ENCODE measurements around the gene HOXC13. TPM values are rescaled to one million over a fixed set of nuclear protein-coding genes. Genes with fewer than 3 reads are reported as not detected.

Gene HOXC13
- total and polyA plus RNA-seq, 9 of the 15 experiments (the other 6 are each of a cell fraction or from before 2014, with no cell fraction given), result 0.03 to 0.29 (median 0.17) TPM; not detected in 2

DNA sequence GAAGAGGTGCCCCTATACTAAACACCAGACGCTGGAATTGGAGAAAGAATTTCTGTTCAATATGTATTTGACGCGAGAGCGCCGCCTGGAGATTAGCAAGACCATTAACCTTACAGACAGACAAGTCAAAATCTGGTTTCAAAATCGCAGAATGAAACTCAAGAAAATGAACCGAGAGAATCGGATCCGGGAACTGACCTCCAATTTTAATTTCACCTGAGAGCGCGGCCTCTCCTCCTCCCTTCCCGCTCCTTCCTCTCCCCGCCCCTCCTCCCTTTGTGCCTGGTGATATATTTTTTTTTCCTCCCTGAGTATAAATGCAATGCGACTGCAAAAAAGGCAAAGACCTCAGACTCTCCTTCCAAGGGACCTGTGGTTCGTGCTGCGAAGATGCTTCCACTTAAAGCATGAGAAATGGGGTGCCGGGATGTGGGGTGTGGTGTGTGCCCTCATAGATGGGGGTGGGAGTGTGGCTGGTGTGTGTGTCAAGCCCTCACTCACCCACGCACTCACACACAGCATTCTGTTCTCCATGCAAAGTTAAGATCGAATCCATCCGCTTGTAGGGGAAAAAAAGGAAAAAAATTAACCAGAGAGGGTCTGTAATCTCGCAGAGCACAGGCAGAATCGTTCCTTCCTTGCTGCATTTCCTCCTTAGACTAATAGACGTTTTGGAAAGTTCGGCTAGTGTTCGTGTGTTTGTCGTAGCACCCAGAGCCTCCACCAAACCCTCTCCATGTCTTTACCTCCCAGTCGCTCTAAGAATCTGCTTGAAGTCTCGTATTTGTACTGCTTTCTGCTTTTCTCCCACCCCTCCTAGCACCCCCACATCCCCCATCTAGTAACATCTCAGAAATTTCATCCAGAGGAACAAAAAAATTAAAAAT lies 50.8 kb downstream of the HOXC13 start (continued):
- TF ChIP-seq, protein P1, sequence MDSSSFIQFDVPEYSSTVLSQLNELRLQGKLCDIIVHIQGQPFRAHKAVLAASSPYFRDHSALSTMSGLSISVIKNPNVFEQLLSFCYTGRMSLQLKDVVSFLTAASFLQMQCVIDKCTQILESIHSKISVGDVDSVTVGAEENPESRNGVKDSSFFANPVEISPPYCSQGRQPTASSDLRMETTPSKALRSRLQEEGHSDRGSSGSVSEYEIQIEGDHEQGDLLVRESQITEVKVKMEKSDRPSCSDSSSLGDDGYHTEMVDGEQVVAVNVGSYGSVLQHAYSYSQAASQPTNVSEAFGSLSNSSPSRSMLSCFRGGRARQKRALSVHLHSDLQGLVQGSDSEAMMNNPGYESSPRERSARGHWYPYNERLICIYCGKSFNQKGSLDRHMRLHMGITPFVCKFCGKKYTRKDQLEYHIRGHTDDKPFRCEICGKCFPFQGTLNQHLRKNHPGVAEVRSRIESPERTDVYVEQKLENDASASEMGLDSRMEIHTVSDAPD (CRISPR knock-in tag; IDR thresholded peaks at IDR 0.05), result no peak
- no peak for TF ChIP-seq RBM25 (IDR thresholded peaks at IDR 0.05; ENCODE audit: low read depth, low read length, severe bottlenecking)
- no peak for TF ChIP-seq BACH1 (tag; IDR thresholded peaks at IDR 0.05)
- 0 out of 2 replicates have a peak, but pooled peaks have one; percentile 7 for TF ChIP-seq SMC3 (conservative IDR thresholded peaks at IDR 0.05; ENCODE audit: insufficient read depth, low read depth, low read length)
- TF ChIP-seq NBN (IDR thresholded peaks at IDR 0.05; ENCODE audit: low read depth), result peak; percentile 6; the same call in 1 of the 2 replicates
- no peak for TF ChIP-seq MAFG (tag; conservative IDR thresholded peaks at IDR 0.05)
- TF ChIP-seq CBX1 (IDR thresholded peaks at IDR 0.05; ENCODE audit: low read depth), result no peak
- no peak for TF ChIP-seq ESRRB (CRISPR knock-in tag; IDR thresholded peaks at IDR 0.05; ENCODE audit: borderline replicate concordance)
- no peak for TF ChIP-seq SIN3A (IDR thresholded peaks at IDR 0.05; ENCODE audit: borderline replicate concordance in 2 of 2, control insufficient read depth in 1 of 2, low read depth in 2 of 2, low read length in 2 of 2)
- TF ChIP-seq, protein P2, sequence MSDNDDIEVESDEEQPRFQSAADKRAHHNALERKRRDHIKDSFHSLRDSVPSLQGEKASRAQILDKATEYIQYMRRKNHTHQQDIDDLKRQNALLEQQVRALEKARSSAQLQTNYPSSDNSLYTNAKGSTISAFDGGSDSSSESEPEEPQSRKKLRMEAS (CRISPR knock-in tag; IDR thresholded peaks at IDR 0.05), result no peak
- TF ChIP-seq FOXM1 (IDR thresholded peaks at IDR 0.05; ENCODE audit: low read depth), result no peak
- TF ChIP-seq FOXM1 (CRISPR knock-in tag; IDR thresholded peaks at IDR 0.05; ENCODE audit: low read depth), result no peak
- no peak for TF ChIP-seq ZNF133 (CRISPR knock-in tag; IDR thresholded peaks at IDR 0.05)
- no peak for TF ChIP-seq ILF3 (IDR thresholded peaks at IDR 0.05; ENCODE audit: borderline replicate concordance)
- TF ChIP-seq, protein P3, sequence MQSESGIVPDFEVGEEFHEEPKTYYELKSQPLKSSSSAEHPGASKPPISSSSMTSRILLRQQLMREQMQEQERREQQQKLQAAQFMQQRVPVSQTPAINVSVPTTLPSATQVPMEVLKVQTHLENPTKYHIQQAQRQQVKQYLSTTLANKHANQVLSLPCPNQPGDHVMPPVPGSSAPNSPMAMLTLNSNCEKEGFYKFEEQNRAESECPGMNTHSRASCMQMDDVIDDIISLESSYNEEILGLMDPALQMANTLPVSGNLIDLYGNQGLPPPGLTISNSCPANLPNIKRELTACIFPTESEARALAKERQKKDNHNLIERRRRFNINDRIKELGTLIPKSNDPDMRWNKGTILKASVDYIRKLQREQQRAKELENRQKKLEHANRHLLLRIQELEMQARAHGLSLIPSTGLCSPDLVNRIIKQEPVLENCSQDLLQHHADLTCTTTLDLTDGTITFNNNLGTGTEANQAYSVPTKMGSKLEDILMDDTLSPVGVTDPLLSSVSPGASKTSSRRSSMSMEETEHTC (IDR thresholded peaks at IDR 0.05), result no peak
- TF ChIP-seq, protein P4, sequence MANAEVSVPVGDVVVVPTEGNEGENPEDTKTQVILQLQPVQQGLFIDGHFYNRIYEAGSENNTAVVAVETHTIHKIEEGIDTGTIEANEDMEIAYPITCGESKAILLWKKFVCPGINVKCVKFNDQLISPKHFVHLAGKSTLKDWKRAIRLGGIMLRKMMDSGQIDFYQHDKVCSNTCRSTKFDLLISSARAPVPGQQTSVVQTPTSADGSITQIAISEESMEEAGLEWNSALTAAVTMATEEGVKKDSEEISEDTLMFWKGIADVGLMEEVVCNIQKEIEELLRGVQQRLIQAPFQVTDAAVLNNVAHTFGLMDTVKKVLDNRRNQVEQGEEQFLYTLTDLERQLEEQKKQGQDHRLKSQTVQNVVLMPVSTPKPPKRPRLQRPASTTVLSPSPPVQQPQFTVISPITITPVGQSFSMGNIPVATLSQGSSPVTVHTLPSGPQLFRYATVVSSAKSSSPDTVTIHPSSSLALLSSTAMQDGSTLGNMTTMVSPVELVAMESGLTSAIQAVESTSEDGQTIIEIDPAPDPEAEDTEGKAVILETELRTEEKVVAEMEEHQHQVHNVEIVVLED (CRISPR knock-in tag; IDR thresholded peaks at IDR 0.05), result no peak
- TF ChIP-seq BRF1 (IDR thresholded peaks at IDR 0.05; ENCODE audit: borderline replicate concordance, extremely low read depth, insufficient read length), result no peak
- no peak for TF ChIP-seq ZNF431 (CRISPR knock-in tag; IDR thresholded peaks at IDR 0.05)
- TF ChIP-seq, protein P5, sequence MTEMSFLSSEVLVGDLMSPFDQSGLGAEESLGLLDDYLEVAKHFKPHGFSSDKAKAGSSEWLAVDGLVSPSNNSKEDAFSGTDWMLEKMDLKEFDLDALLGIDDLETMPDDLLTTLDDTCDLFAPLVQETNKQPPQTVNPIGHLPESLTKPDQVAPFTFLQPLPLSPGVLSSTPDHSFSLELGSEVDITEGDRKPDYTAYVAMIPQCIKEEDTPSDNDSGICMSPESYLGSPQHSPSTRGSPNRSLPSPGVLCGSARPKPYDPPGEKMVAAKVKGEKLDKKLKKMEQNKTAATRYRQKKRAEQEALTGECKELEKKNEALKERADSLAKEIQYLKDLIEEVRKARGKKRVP (CRISPR knock-in tag; IDR thresholded peaks at IDR 0.05), result no peak
- TF ChIP-seq MED1 (CRISPR knock-in tag; IDR thresholded peaks at IDR 0.05; ENCODE audit: borderline replicate concordance), result no peak
- peak; percentile 35; the same call in 1 of the 2 replicates for TF ChIP-seq SMARCA5 (IDR thresholded peaks at IDR 0.05)
- TF ChIP-seq ZNF586 (CRISPR knock-in tag; conservative IDR thresholded peaks at IDR 0.05), result no peak

All from K562 (cell line).